Right lobe of liver (tissue), 4 donors: ENCODE results near the gene ZNF646.

Source experiments
- CTCF ChIP-seq, 4 donors: fragments of 200-600 bp in 3 of 4; fragments of 450-650 bp in 1 of 4; IDR thresholded peaks; one replicate each; pipeline versions ENCODE4 v1.5.1 to v1.8.0; 2016 to 2022; ENCODE audit warnings: antibody characterized with exemption in 4 of 4, mild to moderate bottlenecking in 2 of 4
- POLR2A ChIP-seq: fragments of 450-650 bp; IDR thresholded peaks from one replicate; pipeline ENCODE4 v1.6.1; 2017; ENCODE audit warnings: antibody characterized with exemption, mild to moderate bottlenecking
- donor health status: DM: no; HTN: no; CAD: no.
- donor health status: DM: no; HTN: no; CAD: no.
- donor health status: DM: no; HTN: yes; CAD: no.

DNA sequence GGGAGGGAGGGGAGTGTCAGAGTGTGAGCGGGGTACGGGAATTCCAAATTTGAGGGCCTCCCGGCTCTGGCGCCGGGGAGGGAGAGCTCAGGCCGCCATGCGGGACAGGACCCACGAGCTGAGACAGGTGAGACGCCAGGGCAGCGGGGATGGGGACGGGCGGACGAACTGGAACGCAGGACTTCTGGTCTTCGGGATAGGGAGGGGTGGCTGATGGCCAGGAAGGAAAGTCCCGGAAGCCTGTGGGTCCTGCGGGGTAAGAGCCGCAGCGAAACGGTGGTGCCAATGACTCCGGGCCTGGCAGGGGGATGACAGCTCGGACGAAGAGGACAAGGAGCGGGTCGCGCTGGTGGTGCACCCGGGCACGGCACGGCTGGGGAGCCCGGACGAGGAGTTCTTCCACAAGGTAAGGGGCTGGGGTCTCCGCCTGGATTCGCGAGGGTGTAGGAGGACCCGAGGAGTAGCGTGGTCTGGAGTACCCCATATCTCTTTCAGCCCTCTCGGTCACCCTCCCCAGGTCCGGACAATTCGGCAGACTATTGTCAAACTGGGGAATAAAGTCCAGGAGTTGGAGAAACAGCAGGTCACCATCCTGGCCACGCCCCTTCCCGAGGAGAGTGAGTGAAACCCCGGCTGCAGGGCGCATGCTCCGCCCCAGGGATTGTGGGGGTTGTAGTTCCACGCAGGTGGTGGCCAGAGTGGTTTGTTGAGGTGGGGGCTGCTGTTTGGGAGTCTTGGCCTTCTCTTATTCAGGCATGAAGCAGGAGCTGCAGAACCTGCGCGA lies 40.3 kb upstream of the ZNF646 start:
- TF ChIP-seq POLR2A (peak; percentile 87), CTCF (IDR thresholded peaks at IDR 0.05) (no peak)
